K562 (cell line): ENCODE measurements around the gene CCDC9. TPM values are rescaled to one million over a fixed set of nuclear protein-coding genes. Genes with fewer than 3 reads are reported as not detected.

Experiments
- ARID4B ChIP-seq: sonication (generic); formaldehyde crosslinking; IDR thresholded peaks from 2 replicates; pipeline ENCODE4 v1.8.0; 2022; ENCODE audit warnings: mild to moderate bottlenecking, missing genetic modification reagents
- BCL6 ChIP-seq: fragments of 250-450 bp; sonication (Bioruptor Pico); IDR thresholded peaks from 2 replicates; pipeline ENCODE4 v1.4.0; 2020
- BCLAF1 ChIP-seq, 2 experiments: fragments of 450-650 bp in 1 of 2; IDR thresholded peaks; 2 replicates each; pipeline ENCODE4 v1.6.1; 2011 to 2017; ENCODE audit warnings: low read depth in 2 of 2, antibody characterized with exemption in 1 of 2, borderline replicate concordance in 1 of 2, low read length in 1 of 2, mild to moderate bottlenecking in 1 of 2, mixed read lengths in 1 of 2; ENCODE audit not compliant: control insufficient read depth in 1 of 2
- BCOR ChIP-seq: fragments of 450-650 bp; IDR thresholded peaks from 2 replicates; pipeline ENCODE4 v1.6.1; 2016
- BHLHE40 ChIP-seq: IDR thresholded peaks from 2 replicates; pipeline ENCODE4 v1.6.1; 2011; ENCODE audit warnings: low read length, improper control_type of control experiment
- ETV6 ChIP-seq, 3 experiments: fragments of 150-350 bp in 1 of 3; sonication (generic) in 1 of 3; formaldehyde crosslinking in 1 of 3; IDR thresholded peaks; 2 replicates each; pipeline versions ENCODE4 v1.6.1 to v1.8.0; 2014 to 2022; ENCODE audit warnings: borderline replicate concordance in 2 of 3, low read depth in 2 of 3, antibody characterized with exemption in 1 of 3, low read length in 1 of 3, mild to moderate bottlenecking in 1 of 3, missing genetic modification reagents in 1 of 3
- HNRNPH1 ChIP-seq: fragments of 200-400 bp; formaldehyde crosslinking; optimal IDR thresholded peaks from 2 replicates; pipeline ENCODE3; 2017; ENCODE audit warnings: low read depth, mild to moderate bottlenecking, low read length, moderate library complexity
- HNRNPUL1 ChIP-seq: fragments of 200-400 bp; formaldehyde crosslinking; IDR thresholded peaks from 2 replicates; pipeline ENCODE4 v1.6.1; 2017; ENCODE audit warnings: low read length
- SIN3A ChIP-seq, 2 experiments: fragments of 150-350 bp in 1 of 2; IDR thresholded peaks; 2 replicates each; pipeline ENCODE4 v1.6.1; 2011 to 2016; ENCODE audit warnings: borderline replicate concordance in 2 of 2, low read depth in 2 of 2, low read length in 2 of 2, mild to moderate bottlenecking in 2 of 2, moderate library complexity in 2 of 2; ENCODE audit not compliant: control insufficient read depth in 1 of 2
- ZNF512 ChIP-seq: IDR thresholded peaks from 2 replicates; pipeline ENCODE4 v1.6.1; 2016; ENCODE audit warnings: missing genetic modification characterization, missing compliant biosample characterization
- polyA plus RNA-seq, 8 experiments: library from polyadenylated mRNA; depleted of rRNA in 4 of 8; stranded (reverse) in 5 of 8; unstranded in 3 of 8; fragments of >200 nt; fragmentation: Nextera tagmentation in 2 of 8; fragmentation: Illumina TruSeq in 1 of 8; extraction: Ambion mirVana in 2 of 8; extraction: Trizol in 1 of 8; gene quantifications; 2 replicates each; pipeline versions ENCODE4 v1.2.1 to v1.2.3, GENCODE V29; 2011 to 2014; ENCODE audit warnings: inconsistent platforms in 1 of 8, missing spikeins in 1 of 8
- total RNA-seq, 7 experiments: library from RNA; depleted of rRNA in 6 of 7; stranded (reverse); fragments of >200 nt in 6 of 7; fragmentation: Illumina TruSeq in 2 of 7; extraction: Trizol in 2 of 7; gene quantifications; 2 replicates each; pipeline versions ENCODE4 v1.2.1 to v1.2.3, GENCODE V29; 2011 to 2021; ENCODE audit warnings: low replicate concordance in 1 of 7

CCDC9 gene
- total and polyA plus RNA-seq, 9 of the 15 experiments (the other 6 are each of a cell fraction or from before 2014, with no cell fraction given): 0.23 to 38.6 (median 8.4) TPM

GRCh38 chr19:47227352-47228167, 28.8 kb upstream of the CCDC9 start (continued):
- no peak for TF ChIP-seq ZNF512
- TF ChIP-seq HNRNPH1: no peak
- peak; percentile 99 for TF ChIP-seq BCOR
- TF ChIP-seq BHLHE40: peak; percentile 31
- TF ChIP-seq BCLAF1 (IDR thresholded peaks at IDR 0.05; ENCODE audit: borderline replicate concordance in 1 of 2, control insufficient read depth in 1 of 2, low read depth in 2 of 2, low read length in 1 of 2): 0 out of 4 replicates have a peak, but pooled peaks of 1 of the 2 experiments have one; percentile 54
- no peak for TF ChIP-seq BCL6
- peak; percentile 49 to 51; a peak in 2 of 4 replicates for TF ChIP-seq SIN3A (IDR thresholded peaks at IDR 0.05; ENCODE audit: borderline replicate concordance in 2 of 2, control insufficient read depth in 1 of 2, low read depth in 2 of 2, low read length in 2 of 2)
- no peak for TF ChIP-seq HNRNPUL1
- TF ChIP-seq ETV6 (IDR thresholded peaks at IDR 0.05; ENCODE audit: borderline replicate concordance in 1 of 2, low read depth in 2 of 2, low read length in 1 of 2): peak in 1 of 2 experiments; percentile 50; a peak in 1 of 4 replicates
- TF ChIP-seq ETV6 (CRISPR knock-in tag; IDR thresholded peaks at IDR 0.05; ENCODE audit: borderline replicate concordance): no peak
- 0 out of 2 replicates have a peak, but pooled peaks have one; percentile 14 for TF ChIP-seq ARID4B (CRISPR knock-in tag)
